Measurements from ENCODE around the gene ALDH1A1. TPM values are rescaled to one million over a fixed set of nuclear protein-coding genes. Genes with fewer than 3 reads are reported as not detected.
"Not testable (repeated sequence)": the region's sequence is repeated elsewhere in the genome, so short reads cannot be mapped to it uniquely, and the experiment has no call there.

ALDH1A1 gene
- total RNA-seq, 4 donors from 2014 or later, result 66.4 to 97.5 (median 82.3) TPM

GRCh38 chr9:72946318-72946717 lies 6.5 kb downstream of the ALDH1A1 start:
- intact Hi-C loops (cut with DNase I), result no loop called here
- Histone ChIP-seq H3K36me3 (no peaks in the 10 kb centered on the region), H3K9me3 (no peaks in the 10 kb centered on the region), H3K27ac (replicated peaks in 1 of 4) (no peak overlapping the region), H3K4me3 (no peak overlapping the region), H3K4me1 (peaks cover 0 to 12% (median 3%) of the 10 kb centered on the region in 4 donors), H3K27me3 (no peaks in the 10 kb centered on the region)
- no peak for TF ChIP-seq EP300 (IDR thresholded peaks at IDR 0.05)
- no peak for TF ChIP-seq POLR2A (IDR thresholded peaks at IDR 0.05; ENCODE audit: low read depth)
- no peak for TF ChIP-seq POLR2AphosphoS5 (IDR thresholded peaks at IDR 0.05)
- no peak for TF ChIP-seq CTCF (IDR thresholded peaks at IDR 0.05)
- WGBS, result 82% methylated on average over 3 of the region's 3 CpGs
- no peak for DNase-seq (ENCODE audit: extremely low spot score)

- intact Hi-C loops (cut with DNase I), result no loop called here
- Histone ChIP-seq H3K27me3 (no peaks in the 10 kb centered on the region), H3K27ac (replicated peaks in 1 of 4) (no peak overlapping the region), H3K4me3 (no peak overlapping the region), H3K9me3 (no peaks in the 10 kb centered on the region), H3K4me1 (peaks cover 0 to 2% (median 0%) of the 10 kb centered on the region in 4 donors), H3K36me3 (no peaks in the 10 kb centered on the region)
- 66% methylated on average over 3 of the region's 3 CpGs for WGBS
- TF ChIP-seq POLR2A (IDR thresholded peaks at IDR 0.05; ENCODE audit: low read depth) (no peak), EP300 (IDR thresholded peaks at IDR 0.05) (no peak), POLR2AphosphoS5 (IDR thresholded peaks at IDR 0.05) (no peak), CTCF (IDR thresholded peaks at IDR 0.05) (no peak)
- DNase-seq (ENCODE audit: extremely low spot score), result no peak
Measured at GRCh38 chr9:72945391-72945790, 7.5 kb downstream of the ALDH1A1 start.

GRCh38 chr9:72943844-72944462 lies 8.9 kb downstream of the ALDH1A1 start:
- Histone ChIP-seq H3K9me3 (no peaks in the 10 kb centered on the region), H3K4me1 (no peaks in the 10 kb centered on the region), H3K27me3 (no peaks in the 10 kb centered on the region), H3K27ac (replicated peaks in 1 of 4) (no peak overlapping the region), H3K4me3 (no peak overlapping the region), H3K36me3 (peaks cover 0 to 4% (median 0%) of the 10 kb centered on the region in 4 donors)
- intact Hi-C loops (cut with DNase I), result no loop called here
- no peak for TF ChIP-seq POLR2AphosphoS5 (IDR thresholded peaks at IDR 0.05)
- TF ChIP-seq CTCF (IDR thresholded peaks at IDR 0.05), result no peak
- no peak for TF ChIP-seq POLR2A (IDR thresholded peaks at IDR 0.05; ENCODE audit: low read depth)
- no peak for TF ChIP-seq EP300 (IDR thresholded peaks at IDR 0.05)
- no peak for DNase-seq (ENCODE audit: extremely low spot score)
- WGBS, result 88% methylated on average over 2 of the region's 2 CpGs

GRCh38 chr9:72942451-72942850 lies 10.4 kb downstream of the ALDH1A1 start:
- no peak for TF ChIP-seq CTCF (IDR thresholded peaks at IDR 0.05)
- intact Hi-C loops (cut with DNase I), result no loop called here
- no peak overlapping the region for H3K4me3 ChIP-seq
- no peak for DNase-seq (ENCODE audit: extremely low spot score)
- no peak overlapping the region for H3K27ac ChIP-seq (replicated peaks in 1 of 4)
- no peaks in the 10 kb centered on the region for H3K4me1 ChIP-seq
- WGBS, result 91% methylated on average over 2 of the region's 2 CpGs
- no peaks in the 10 kb centered on the region for H3K9me3 ChIP-seq
- H3K36me3 ChIP-seq, result peaks cover 0 to 4% (median 0%) of the 10 kb centered on the region in 4 donors
- H3K27me3 ChIP-seq, result no peaks in the 10 kb centered on the region

- H3K27ac ChIP-seq (replicated peaks in 1 of 4); H3K4me1 ChIP-seq; H3K4me3 ChIP-seq; DNase-seq (ENCODE audit: extremely low spot score); H3K36me3 ChIP-seq; H3K9me3 ChIP-seq; intact Hi-C loops (cut with DNase I); H3K27me3 ChIP-seq: not testable (repeated sequence)
- 97% methylated on average over 6 of the region's 6 CpGs for WGBS
Measured at GRCh38 chr9:72939581-72939980, 13.3 kb downstream of the ALDH1A1 start.
